Keratinocyte (primary cell): ENCODE data around the gene CXCR6. TPM values are rescaled to one million over a fixed set of nuclear protein-coding genes. Genes with fewer than 3 reads are reported as not detected.

Experiments
- DNase-seq: peaks from one replicate; pipeline ENCODE4 v3.0.0-alpha.2; 2011; ENCODE audit warnings: low read depth, missing footprints, low spot score
- FAIRE-seq: peaks from 2 replicates; lab custom pipeline; 2011; peaks lifted over from hg19 to GRCh38; lab: Jason Lieb, UNC
- H2AFZ ChIP-seq: 2 replicates; pipeline ENCODE4 v1.6.0; 2012; ENCODE audit warnings: low read length, control low read depth, inconsistent platforms; ENCODE audit not compliant: control insufficient read depth
- H3K27ac ChIP-seq: 2 replicates; pipeline ENCODE4 v1.5.1; 2011; ENCODE audit warnings: low read length; ENCODE audit not compliant: control insufficient read depth, insufficient read depth
- H3K27me3 ChIP-seq: 3 replicates; pipeline ENCODE4 v1.6.0; 2011; ENCODE audit warnings: low read length; ENCODE audit not compliant: control insufficient read depth, insufficient read depth; ENCODE audit errors: extremely low read depth
- H3K36me3 ChIP-seq, 2 experiments: 2 replicates in 1 of 2; 3 replicates in 1 of 2; pipeline ENCODE4 v1.5.1; 2011; ENCODE audit warnings: low read length in 2 of 2, mild to moderate bottlenecking in 1 of 2; ENCODE audit not compliant: control insufficient read depth in 2 of 2, insufficient read depth in 2 of 2; ENCODE audit errors: extremely low read depth in 1 of 2
- H3K4me1 ChIP-seq: 3 replicates; pipeline ENCODE4 v1.5.1; 2011; ENCODE audit warnings: low read length; ENCODE audit not compliant: control insufficient read depth, insufficient read depth; ENCODE audit errors: extremely low read depth
- H3K4me2 ChIP-seq: 3 replicates; pipeline ENCODE4 v1.6.0; 2011; ENCODE audit warnings: low read depth, low read length; ENCODE audit not compliant: control insufficient read depth, insufficient read depth; ENCODE audit errors: extremely low read depth
- H3K4me3 ChIP-seq, 3 experiments: fragments of 200-600 bp in 1 of 3; sonication (generic) in 1 of 3; 2 replicates in 2 of 3; 3 replicates in 1 of 3; pipeline ENCODE4 v1.5.1; 2011 to 2016; ENCODE audit warnings: low read length in 3 of 3, mild to moderate bottlenecking in 3 of 3, control low read depth in 2 of 3, inconsistent platforms in 1 of 3, low read depth in 1 of 3, mixed read lengths in 1 of 3, mixed run types in 1 of 3, moderate library complexity in 1 of 3; ENCODE audit not compliant: control insufficient read depth in 2 of 3, insufficient read depth in 2 of 3; ENCODE audit errors: extremely low read depth in 1 of 3
- H3K79me2 ChIP-seq: 2 replicates; pipeline ENCODE4 v1.6.0; 2012; ENCODE audit warnings: low read length; ENCODE audit not compliant: control insufficient read depth, insufficient read depth
- H3K9ac ChIP-seq: 3 replicates; pipeline ENCODE4 v1.6.0; 2011; ENCODE audit warnings: low read length; ENCODE audit not compliant: control insufficient read depth, insufficient read depth; ENCODE audit errors: extremely low read depth
- H3K9me1 ChIP-seq: 3 replicates; pipeline ENCODE4 v1.6.0; 2011; ENCODE audit warnings: low read length; ENCODE audit not compliant: control insufficient read depth, insufficient read depth; ENCODE audit errors: extremely low read depth
- H3K9me3 ChIP-seq: 2 replicates; pipeline ENCODE4 v1.5.1; 2012; ENCODE audit warnings: low read depth, low read length; ENCODE audit not compliant: control insufficient read depth
- H4K20me1 ChIP-seq: 3 replicates; pipeline ENCODE4 v1.6.0; 2011; ENCODE audit warnings: low read length; ENCODE audit not compliant: control insufficient read depth, insufficient read depth; ENCODE audit errors: extremely low read depth
- CTCF ChIP-seq, 3 experiments: IDR thresholded peaks in 1 of 3; conservative IDR thresholded peaks in 1 of 3; optimal IDR thresholded peaks in 1 of 3; 2 replicates in 2 of 3; 3 replicates in 1 of 3; pipeline versions ENCODE3 to v1.5.1; 2011; ENCODE audit warnings: low read length in 3 of 3, mild to moderate bottlenecking in 3 of 3, moderate library complexity in 2 of 3, control low read depth in 1 of 3, inconsistent platforms in 1 of 3; ENCODE audit not compliant: insufficient read depth in 2 of 3; ENCODE audit errors: extremely low read depth in 1 of 3
- EZH2 ChIP-seq: IDR thresholded peaks from one replicate; pipeline ENCODE4 v1.6.1; 2012; ENCODE audit warnings: inconsistent platforms, mild to moderate bottlenecking, low read length, moderate library complexity
- dilution Hi-C: fragments of 300-500 bp; cut with MboI; formaldehyde crosslinking; loops from one replicate; pipeline ENCODE4 v1.7.0; 2020; ENCODE audit warnings: low sequenced_read_pairs; ENCODE audit not compliant: extremely low pct_ligation_motif_present
- polyA plus RNA-seq, 5 experiments: library from polyadenylated mRNA; depleted of rRNA in 3 of 5; stranded (reverse) in 3 of 5; stranded (forward) in 1 of 5; unstranded in 1 of 5; fragments of >200 nt; gene quantifications; 1 replicate in 1 of 5; 2 replicates in 3 of 5; 3 replicates in 1 of 5; pipeline versions ENCODE4 v1.2.1 to v1.2.3, GENCODE V29; 2011 to 2012; ENCODE audit warnings: missing spikeins in 2 of 5, low read depth in 1 of 5, low replicate concordance in 1 of 5

CXCR6 gene
- polyA plus RNA-seq, 1 donor (not counting 4 experiments of a cell fraction or from before 2014, with no cell fraction given) = not detected

GRCh38 chr3:45968149-45968548 lies 24.9 kb downstream of the CXCR6 start:
- peaks cover 6% of the 10 kb centered on the region for H3K4me1 ChIP-seq
- H3K79me2 ChIP-seq = no peaks in the 10 kb centered on the region
- no peak for TF ChIP-seq CTCF (optimal IDR thresholded peaks at IDR 0.05 in 1 of 3, IDR thresholded peaks at IDR 0.05 in 1 of 3, conservative IDR thresholded peaks at IDR 0.05 in 1 of 3; ENCODE audit: extremely low read depth in 1 of 3, insufficient read depth in 2 of 3, low read length in 3 of 3)
- no peak for TF ChIP-seq EZH2
- no peaks in the 10 kb centered on the region for H3K9me3 ChIP-seq
- DNase-seq (no peak), FAIRE-seq (no peak)
- no peak overlapping the region for H3K4me2 ChIP-seq
- H3K27me3 ChIP-seq = no peaks in the 10 kb centered on the region
- H4K20me1 ChIP-seq = no peaks in the 10 kb centered on the region
- no peak overlapping the region for H3K9ac ChIP-seq
- H3K4me3 ChIP-seq = no peak overlapping the region
- no peak overlapping the region for H3K27ac ChIP-seq
- peaks cover 7 to 44% of the 10 kb centered on the region in 2 experiments for H3K36me3 ChIP-seq
- dilution Hi-C loops = no loop called here
- no peaks in the 10 kb centered on the region for H3K9me1 ChIP-seq
- no peak overlapping the region for H2AFZ ChIP-seq

GRCh38 chr3:45968706-45969105 lies 25.4 kb downstream of the CXCR6 start:
- Histone ChIP-seq H3K9me3 (no peaks in the 10 kb centered on the region), H3K9me1 (no peaks in the 10 kb centered on the region), H3K9ac (no peak overlapping the region), H3K36me3 (peaks cover 7 to 41% of the 10 kb centered on the region in 2 experiments), H3K79me2 (no peaks in the 10 kb centered on the region), H3K4me3 (no peak overlapping the region), H3K4me2 (no peak overlapping the region), H3K27ac (no peak overlapping the region), H3K4me1 (peaks cover 6% of the 10 kb centered on the region), H3K27me3 (no peaks in the 10 kb centered on the region), H2AFZ (no peak overlapping the region), H4K20me1 (no peaks in the 10 kb centered on the region)
- dilution Hi-C loops = no loop called here
- no peak for DNase-seq
- TF ChIP-seq CTCF (optimal IDR thresholded peaks at IDR 0.05 in 1 of 3, IDR thresholded peaks at IDR 0.05 in 1 of 3, conservative IDR thresholded peaks at IDR 0.05 in 1 of 3; ENCODE audit: extremely low read depth in 1 of 3, insufficient read depth in 2 of 3, low read length in 3 of 3) = no peak
- TF ChIP-seq EZH2 = no peak
- peak; percentile 26 for FAIRE-seq
